Heart left ventricle (tissue), 16 donors: ENCODE data around the gene PIK3R1. TPM values are rescaled to one million over a fixed set of nuclear protein-coding genes. Genes with fewer than 3 reads are reported as not detected.

ENCODE experiments used
- ATAC-seq, 4 donors: fragments of 200-7000 bp; cut with Tn5 transposase; one replicate each; pipeline ENCODE4 v1.9.1; 2020 to 2022; ENCODE audit warnings: moderate library complexity in 4 of 4, mild to moderate bottlenecking in 3 of 4, moderate number of reproducible peaks in 1 of 4
- DNase-seq, 5 donors: peaks; one replicate each; pipeline ENCODE4 v3.0.0-alpha.2; 2020
- H3K27ac ChIP-seq, 12 donors: fragments of 200-600 bp; sonication (generic) in 4 of 12; one replicate each; pipeline versions ENCODE4 v1.5.0 to v1.8.0; 2016 to 2022; ENCODE audit warnings: mild to moderate bottlenecking in 2 of 12
- H3K27me3 ChIP-seq, 9 donors: fragments of 200-600 bp; sonication (generic) in 2 of 9; one replicate each; pipeline versions ENCODE4 v1.5.1 to v1.8.0; 2016 to 2022; ENCODE audit warnings: mild to moderate bottlenecking in 3 of 9
- H3K36me3 ChIP-seq, 9 donors: fragments of 200-600 bp; sonication (generic) in 2 of 9; one replicate each; pipeline versions ENCODE4 v1.5.0 to v1.8.0; 2018 to 2022; ENCODE audit warnings: mild to moderate bottlenecking in 2 of 9
- H3K4me1 ChIP-seq, 12 donors: fragments of 200-600 bp; sonication (generic) in 4 of 12; one replicate each; pipeline versions ENCODE4 v1.5.0 to v1.8.0; 2016 to 2022; ENCODE audit warnings: mild to moderate bottlenecking in 3 of 12
- H3K4me3 ChIP-seq, 12 donors: fragments of 200-600 bp; sonication (generic) in 4 of 12; one replicate each; pipeline versions ENCODE4 v1.5.0 to v1.8.0; 2017 to 2022; ENCODE audit warnings: mild to moderate bottlenecking in 9 of 12, moderate library complexity in 4 of 12
- H3K9me3 ChIP-seq, 12 donors: fragments of 200-600 bp; sonication (generic) in 4 of 12; one replicate each; pipeline versions ENCODE4 v1.5.0 to v1.8.0; 2016 to 2022; ENCODE audit warnings: mild to moderate bottlenecking in 1 of 12
- CTCF ChIP-seq, 12 donors: fragments of 200-600 bp; sonication (generic) in 4 of 12; IDR thresholded peaks; one replicate each; pipeline versions ENCODE4 v1.5.0 to v1.8.0; 2018 to 2022; ENCODE audit warnings: antibody characterized with exemption in 12 of 12, mild to moderate bottlenecking in 5 of 12
- POLR2A ChIP-seq, 2 donors: fragments of 450-650 bp; IDR thresholded peaks; one replicate each; pipeline ENCODE4 v1.6.1; 2017; ENCODE audit warnings: antibody characterized with exemption in 2 of 2, mild to moderate bottlenecking in 2 of 2, moderate library complexity in 2 of 2
- WGBS, 4 donors: extraction: QIAGEN DNeasy Blood & Tissue Kit in 2 of 4; methylation state at CpG; one replicate each; pipeline versions ENCODE4 v1.1.5 to v1.1.7; 2013 to 2018; 5-methylcytosine and 5-hydroxymethylcytosine counted together
- intact Hi-C, 10 donors: fragments of 100-400 bp; cut with DNase I; formaldehyde crosslinking; loops; one replicate each; pipeline versions ENCODE4 v1.11.1 to v1.14.2; 2022
- polyA plus RNA-seq, 2 donors: library from polyadenylated mRNA; stranded (reverse); fragments of 200-250 nt; gene quantifications; one replicate each; pipeline ENCODE4 v1.2.3, GENCODE V29; 2013
- total RNA-seq, 9 donors: library from RNA; depleted of rRNA in 2 of 9; stranded (reverse); fragments of >200 nt in 2 of 9; fragmentation: NEBNext Ultra II Directional in 3 of 9; extraction: Animal tissue kit (Norgen Biotek cat#: 25700) in 3 of 9; gene quantifications; one replicate each; pipeline versions ENCODE4 v1.1.0 to v1.2.4, GENCODE V29; 2016 to 2023
- donor health status: ischemic (EF 13 %, LVEDD 7.1; RV severe dilation, severe dysfunction).
- donor health status: healthy with polysubstance abuse.
- donor health status: DM: no; HTN: yes; CAD: no.
- donor health status: DM: no; HTN: no; CAD: no.
- donor health status: ischemic (EF 25% LVEDD 6.9; RV normal size, moderate dysfunction).
- donor health status: ischemic (EF 25% LVEDD 5.7; RV mildly dilated, moderate dysfunction).
- donor health status: healthy.
- donor health status: DM: yes; HTN: yes; CAD: no.
- donor health status: ischemic (EF 35%, LVEDD 5.7; RV mildly dilated, moderate dysfunction).
- donor health status: nonischemic (EF 11% LVEDD 7.7; RV severe dilation, severe dysfunction).
- donor health status: DM: yes; HTN: yes; CAD: no.
- donor health status: PGD.
- donor health status: ischemic (EF 29% LVEDD 5.4; RV normal size, mild dysfunction).
- donor health status: nonischemic (EF 23%, LVEDD 6.1; RV moderate dilation, normal function).

Gene PIK3R1
- total and polyA plus RNA-seq, 11 donors = 16.3 to 221 (median 102) TPM

GRCh38 chr5:68292316-68292715 lies 76.8 kb downstream of the PIK3R1 start:
- Histone ChIP-seq H3K36me3 (peaks cover 0 to 60% (median 52%) of the 10 kb centered on the region in 9 donors), H3K27me3 (no peaks in the 10 kb centered on the region), H3K27ac (peak overlapping the region in 9 of 12 donors; percentile 18 to 95 (median 85)), H3K4me1 (peaks cover 2 to 48% (median 36%) of the 10 kb centered on the region in 12 donors), H3K9me3 (no peaks in the 10 kb centered on the region), H3K4me3 (peak overlapping the region in 7 of 12 donors; percentile 27 to 73 (median 63))
- intact Hi-C loops = loop anchor here in 2 of 10 donors (5.0 to 10.0 kb wide), 2 partner anchors 50 to 242 kb away; no protein-coding TSS in a partner anchor
- DNase-seq (no peak), ATAC-seq (peak in 1 of 4 donors; percentile 4)
- WGBS, 4 donors = 25 to 31% (median 27%) methylated on average over 3 of the region's 3 CpGs
- no peak for TF ChIP-seq POLR2A (IDR thresholded peaks at IDR 0.05)
- TF ChIP-seq CTCF (IDR thresholded peaks at IDR 0.05) = no peak

DNA sequence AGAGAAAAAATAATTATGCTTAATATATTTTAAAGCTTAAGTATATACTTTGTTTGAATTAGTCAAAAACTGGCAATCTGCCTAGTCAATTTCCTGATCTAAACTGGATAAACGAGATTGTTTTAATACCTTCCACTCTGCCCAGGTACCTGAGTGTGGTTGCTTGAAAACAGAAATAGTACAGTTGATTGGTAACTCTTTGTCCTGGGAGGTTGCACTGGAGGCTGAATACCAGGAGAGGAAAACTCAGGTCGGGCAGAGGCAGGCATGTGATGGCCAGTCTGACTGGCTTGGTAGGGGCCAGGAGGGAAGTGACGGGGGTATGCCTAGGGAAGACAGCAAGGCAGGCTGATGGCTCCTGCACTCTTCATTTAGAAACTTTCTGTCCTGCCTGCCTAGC lies 80.2 kb downstream of the PIK3R1 start:
- 66 to 71% (median 70%) methylated on average over 3 of the region's 3 CpGs for WGBS, 4 donors
- TF ChIP-seq CTCF (IDR thresholded peaks at IDR 0.05) (no peak), POLR2A (IDR thresholded peaks at IDR 0.05) (no peak)
- Histone ChIP-seq H3K27ac (no peak overlapping the region), H3K4me1 (peaks cover 0 to 31% (median 13%) of the 10 kb centered on the region in 12 donors), H3K27me3 (no peaks in the 10 kb centered on the region), H3K36me3 (peaks cover 0 to 88% (median 86%) of the 10 kb centered on the region in 9 donors), H3K9me3 (no peaks in the 10 kb centered on the region), H3K4me3 (no peak overlapping the region)
- ATAC-seq (no peak), DNase-seq (no peak)
- intact Hi-C loops = loop anchor here in 1 of 10 donors (10.0 kb wide), 1 partner anchor 239 kb away; no protein-coding TSS in a partner anchor

GRCh38 chr5:68296895-68297294 lies 81.3 kb downstream of the PIK3R1 start:
- no peaks in the 10 kb centered on the region for H3K9me3 ChIP-seq
- H3K4me1 ChIP-seq = peaks cover 0 to 22% (median 8%) of the 10 kb centered on the region in 12 donors
- TF ChIP-seq CTCF (IDR thresholded peaks at IDR 0.05) (no peak), POLR2A (IDR thresholded peaks at IDR 0.05) (no peak)
- H3K27me3 ChIP-seq = no peaks in the 10 kb centered on the region
- 85 to 97% (median 92%) methylated on average over 1 of the region's 1 CpG for WGBS, 4 donors
- intact Hi-C loops = loop anchor here in 1 of 10 donors (10.0 kb wide), 1 partner anchor 238 kb away; no protein-coding TSS in a partner anchor
- H3K4me3 ChIP-seq = no peak overlapping the region
- peaks cover 0 to 95% (median 86%) of the 10 kb centered on the region in 9 donors for H3K36me3 ChIP-seq
- DNase-seq (no peak), ATAC-seq (peak in 1 of 4 donors; percentile 24)
- no peak overlapping the region for H3K27ac ChIP-seq

- H3K27me3 ChIP-seq = no peaks in the 10 kb centered on the region
- peaks cover 0 to 91% (median 79%) of the 10 kb centered on the region in 9 donors for H3K36me3 ChIP-seq
- peaks cover 0 to 16% (median 1%) of the 10 kb centered on the region in 12 donors for H3K4me1 ChIP-seq
- TF ChIP-seq POLR2A (IDR thresholded peaks at IDR 0.05) (no peak), CTCF (IDR thresholded peaks at IDR 0.05) (no peak)
- ATAC-seq = no peak
- WGBS, 4 donors = 77 to 85% (median 81%) methylated on average over 4 of the region's 4 CpGs
- H3K27ac ChIP-seq = no peak overlapping the region
- intact Hi-C loops = loop anchor here in 1 of 10 donors (10.0 kb wide), 1 partner anchor 237 kb away; no protein-coding TSS in a partner anchor
- H3K9me3 ChIP-seq = no peaks in the 10 kb centered on the region
- DNase-seq = no peak
- H3K4me3 ChIP-seq = no peak overlapping the region
Observed at GRCh38 chr5:68297656-68298055, 82.1 kb downstream of the PIK3R1 start.
